H7 (cell line): ENCODE data around the gene TNRC6B. TPM values are rescaled to one million over a fixed set of nuclear protein-coding genes. Genes with fewer than 3 reads are reported as not detected.
"Not testable (repeated sequence)": the region's sequence is repeated elsewhere in the genome, so short reads cannot be mapped to it uniquely, and the experiment has no call there.

Source experiments
- DNase-seq: peaks from one replicate; pipeline ENCODE4 v3.0.0; 2012
- H3K27me3 ChIP-seq: 2 replicates; pipeline ENCODE4 v1.6.0; 2011; ENCODE audit warnings: mild to moderate bottlenecking, low read length; ENCODE audit not compliant: control insufficient read depth, insufficient read depth
- H3K36me3 ChIP-seq: replicated peaks from 2 replicates; pipeline ENCODE4 v1.5.1; 2011; ENCODE audit warnings: low read length; ENCODE audit not compliant: control insufficient read depth, insufficient read depth
- H3K4me3 ChIP-seq: 2 replicates; pipeline ENCODE4 v1.5.1; 2011; ENCODE audit warnings: low read depth, mild to moderate bottlenecking, control low read depth, low read length, moderate library complexity; ENCODE audit not compliant: insufficient read depth
- total RNA-seq: library from RNA; depleted of rRNA; stranded (reverse); fragments of >200 nt; shearing (Covaris generic); gene quantifications from 2 replicates; pipeline ENCODE4 v1.2.3, GENCODE V29; 2014

The TNRC6B gene
- total RNA-seq, 1 experiment from 2014 or later: 13.0 TPM

DNA sequence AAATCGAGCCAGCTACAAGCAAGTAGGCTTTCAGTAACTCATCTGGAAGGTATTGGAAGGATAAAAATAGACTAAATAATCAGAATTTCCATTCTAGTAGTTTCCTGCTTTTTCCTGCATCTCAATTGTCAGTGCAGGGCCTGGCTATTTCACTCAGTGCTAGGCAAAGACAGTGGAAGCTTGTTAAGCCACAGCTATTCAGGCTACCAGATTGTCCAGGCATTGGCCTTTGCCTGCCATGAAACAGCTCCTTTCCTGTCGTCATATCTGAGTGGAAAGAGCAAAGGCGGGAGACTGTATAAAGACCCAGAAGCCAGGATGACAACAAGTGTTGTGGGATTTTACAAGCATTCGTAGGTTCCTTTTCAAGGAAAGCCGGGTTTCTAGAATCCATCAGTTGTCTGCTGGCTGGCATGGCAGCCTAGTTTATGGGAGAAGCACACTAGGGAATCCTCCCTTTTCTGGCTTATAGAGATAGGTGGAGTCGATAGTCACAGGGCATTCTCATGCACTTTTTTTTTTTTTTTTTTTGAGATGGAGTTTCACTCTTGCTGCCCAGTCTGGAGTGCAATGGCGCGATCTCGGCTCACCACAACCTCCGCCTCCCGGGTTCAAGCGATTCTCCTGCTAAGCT lies 2.0 kb upstream of the TNRC6B start:
- no peaks in the 10 kb centered on the region for H3K36me3 ChIP-seq
- H3K27me3 ChIP-seq: no peaks in the 10 kb centered on the region
- H3K4me3 ChIP-seq: no peak overlapping the region
- DNase-seq: no peak

DNA sequence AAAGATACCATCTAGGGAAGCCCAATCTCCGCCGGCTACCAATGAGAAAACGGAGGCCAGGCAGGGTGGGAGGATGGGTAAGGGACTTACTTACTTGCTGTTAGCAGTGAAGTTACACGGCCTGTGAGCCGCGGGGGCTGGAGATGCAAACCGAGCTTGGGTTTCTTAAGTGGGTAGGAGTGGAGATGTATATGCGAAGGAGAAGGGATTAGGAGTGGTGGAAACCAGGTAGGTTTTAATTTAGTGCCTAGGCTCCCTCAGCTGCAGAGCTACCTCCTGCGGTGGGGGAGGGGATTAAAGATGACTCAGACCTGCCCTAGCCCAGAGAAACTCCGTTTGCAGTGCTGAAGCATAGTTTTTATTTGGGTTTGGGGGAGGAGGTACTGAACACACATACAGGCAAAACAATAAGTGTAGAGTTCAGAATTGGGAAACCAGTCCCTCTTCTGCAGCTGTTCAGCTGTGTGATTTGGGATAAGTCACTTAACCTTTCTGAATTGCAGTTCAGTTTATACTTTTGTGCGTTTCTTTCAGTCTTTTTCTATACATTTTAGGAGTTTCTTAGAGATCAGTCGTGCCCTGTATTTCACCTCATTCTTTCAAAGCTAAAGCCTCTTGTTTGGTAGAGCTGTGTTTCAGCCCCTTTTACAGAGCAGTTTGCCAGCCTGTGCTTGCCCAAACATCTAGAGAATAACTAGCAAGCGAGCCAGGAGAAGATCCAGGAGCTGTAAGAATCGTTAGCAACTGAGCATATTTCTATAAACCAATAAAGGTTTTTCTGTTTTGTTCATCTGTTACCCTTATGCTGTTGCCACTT lies 596 bp upstream of the TNRC6B start:
- H3K36me3 ChIP-seq: no peaks in the 10 kb centered on the region
- peak overlapping the region; percentile 38 for H3K4me3 ChIP-seq
- H3K27me3 ChIP-seq: no peaks in the 10 kb centered on the region
- no peak for DNase-seq

DNA sequence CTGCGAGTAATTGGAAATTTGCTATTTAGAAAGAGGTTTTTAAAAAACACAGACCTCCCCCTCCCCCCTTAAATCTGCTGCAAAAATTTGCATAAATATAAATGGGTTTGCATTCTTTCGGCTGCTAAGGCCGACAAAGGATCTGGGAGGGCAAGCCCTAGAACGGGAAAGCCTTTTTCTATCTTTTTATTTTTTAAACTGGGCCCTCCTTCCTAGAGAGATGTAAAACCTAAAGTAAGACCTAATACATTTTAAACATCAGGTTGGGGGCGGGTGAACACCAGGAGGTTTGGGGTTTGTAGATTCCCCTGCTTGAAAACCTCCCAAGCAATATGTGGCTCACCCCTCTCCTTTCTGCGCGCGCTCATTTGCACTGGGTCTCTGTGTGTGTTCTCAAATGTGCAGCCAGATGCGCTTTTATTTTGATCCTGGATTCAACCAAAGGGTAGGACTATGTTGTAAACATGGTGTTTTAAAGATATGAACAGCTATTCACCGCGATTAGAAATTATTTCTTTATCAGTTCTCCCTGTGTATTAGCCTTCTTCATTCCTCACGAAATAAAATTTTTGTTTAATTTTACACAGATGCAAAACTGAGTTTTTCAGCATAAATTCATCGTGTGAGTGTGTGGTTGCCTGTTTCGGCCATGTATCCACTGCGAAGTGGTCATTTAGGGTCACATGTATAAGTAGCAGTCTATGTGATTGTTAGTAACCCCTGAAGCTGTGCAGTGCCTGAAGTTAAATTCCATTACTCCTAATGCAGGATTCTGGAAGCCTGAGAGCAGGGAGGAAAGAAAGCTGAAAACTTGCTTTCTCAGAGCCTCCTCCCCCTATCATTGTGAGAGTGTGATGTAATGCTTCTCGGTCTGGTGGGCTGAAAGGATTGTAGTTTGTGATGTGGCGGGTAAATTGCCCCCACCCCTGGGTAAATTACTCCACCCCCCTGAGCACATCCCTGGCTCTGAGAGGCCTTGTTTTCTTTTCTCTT lies 988 bp downstream of the TNRC6B start:
- no peak for DNase-seq
- H3K4me3 ChIP-seq: peak overlapping the region; percentile 58
- no peaks in the 10 kb centered on the region for H3K27me3 ChIP-seq
- no peaks in the 10 kb centered on the region for H3K36me3 ChIP-seq

DNA sequence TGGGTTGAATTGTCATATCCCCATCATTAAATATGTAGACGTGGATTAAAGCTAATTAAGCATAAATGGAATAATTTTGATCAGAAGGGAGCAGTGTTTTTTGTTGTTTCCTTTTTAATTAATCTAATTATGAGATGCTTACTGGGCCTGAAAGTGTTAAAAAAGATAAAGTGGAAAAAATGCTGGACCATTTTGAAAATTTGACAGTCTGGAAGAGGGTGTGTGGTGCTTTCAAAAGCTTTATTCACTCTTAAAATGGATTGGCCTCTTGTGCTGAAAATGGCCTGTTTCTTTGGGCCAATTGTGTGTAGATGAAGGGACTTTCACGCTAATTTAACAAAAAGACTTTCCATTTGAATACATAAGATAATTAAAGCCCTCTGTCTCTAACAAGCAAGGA lies 1.8 kb downstream of the TNRC6B start:
- Histone ChIP-seq H3K36me3 (no peaks in the 10 kb centered on the region), H3K27me3 (no peaks in the 10 kb centered on the region), H3K4me3 (peak overlapping the region; percentile 58)
- DNase-seq: no peak

DNA sequence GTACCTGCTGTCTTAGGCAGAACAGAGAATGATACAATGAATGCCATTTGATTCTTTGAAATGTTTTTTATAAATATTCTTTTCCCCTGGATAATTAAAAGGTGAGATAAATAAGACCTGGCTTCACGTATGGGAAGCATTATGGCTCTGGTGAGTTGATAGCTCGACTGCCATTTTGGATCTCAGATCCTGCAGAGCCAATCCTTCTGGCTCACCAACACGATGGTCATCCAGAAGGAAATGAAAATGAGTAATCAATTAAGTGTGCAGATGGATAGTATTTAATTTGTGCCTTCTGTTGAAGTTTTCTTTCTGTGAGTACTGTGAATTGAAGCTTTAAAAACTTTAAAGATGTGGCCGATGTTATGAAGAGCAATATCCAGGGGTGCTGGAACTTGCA lies 2.7 kb downstream of the TNRC6B start:
- H3K4me3 ChIP-seq: no peak overlapping the region
- H3K27me3 ChIP-seq: no peaks in the 10 kb centered on the region
- H3K36me3 ChIP-seq: no peaks in the 10 kb centered on the region
- DNase-seq: no peak

DNA sequence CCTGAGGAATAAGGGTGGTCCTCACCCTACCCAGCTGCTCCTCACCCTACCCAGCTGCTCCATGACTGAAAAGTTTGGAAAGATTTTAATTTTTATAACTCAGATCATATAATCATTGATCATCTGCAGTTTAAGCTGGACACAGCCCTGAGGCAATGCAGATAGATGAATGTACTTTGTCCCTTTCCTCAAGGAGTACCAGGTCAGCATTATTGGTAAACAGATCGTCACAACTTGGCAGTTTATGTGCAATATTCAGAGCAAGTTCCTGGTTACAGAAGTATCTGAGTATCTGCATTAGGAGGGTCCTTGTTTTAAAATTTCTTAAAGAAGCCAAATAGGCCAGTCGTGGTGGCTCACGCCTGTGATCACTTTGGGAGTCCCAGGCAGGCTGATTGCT lies 3.6 kb downstream of the TNRC6B start:
- no peaks in the 10 kb centered on the region for H3K27me3 ChIP-seq
- DNase-seq: no peak
- no peak overlapping the region for H3K4me3 ChIP-seq
- no peaks in the 10 kb centered on the region for H3K36me3 ChIP-seq

DNA sequence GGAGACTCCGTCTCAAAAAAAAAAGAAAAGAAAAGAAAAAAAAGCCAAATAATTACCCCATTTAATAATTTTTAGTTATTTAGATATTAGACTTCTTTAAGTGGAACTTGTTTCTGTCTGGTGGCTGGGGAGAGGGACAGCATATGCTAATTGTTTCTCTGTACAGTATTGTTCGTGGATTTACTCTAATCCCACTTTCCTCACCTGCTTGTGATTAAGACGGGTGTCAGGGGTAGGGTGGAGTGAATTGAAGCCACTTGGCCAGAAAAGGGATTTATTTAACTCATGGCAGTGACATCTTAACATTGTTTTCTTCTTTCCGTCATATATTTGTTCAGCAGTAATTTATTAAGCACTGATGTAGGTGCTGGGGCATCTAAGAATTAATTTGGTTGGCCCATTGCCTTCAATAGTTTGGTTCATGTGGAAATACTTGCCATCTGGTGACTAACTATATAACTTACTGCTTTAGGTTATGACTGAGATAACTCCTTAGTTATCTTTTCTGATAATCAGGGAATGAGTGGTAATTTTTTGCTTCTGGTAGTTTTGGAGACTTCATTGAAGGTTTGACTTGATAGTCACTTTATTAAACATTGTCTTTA lies 4.6 kb downstream of the TNRC6B start:
- H3K4me3 ChIP-seq: no peak overlapping the region
- no peak for DNase-seq
- no peaks in the 10 kb centered on the region for H3K36me3 ChIP-seq
- no peaks in the 10 kb centered on the region for H3K27me3 ChIP-seq

DNA sequence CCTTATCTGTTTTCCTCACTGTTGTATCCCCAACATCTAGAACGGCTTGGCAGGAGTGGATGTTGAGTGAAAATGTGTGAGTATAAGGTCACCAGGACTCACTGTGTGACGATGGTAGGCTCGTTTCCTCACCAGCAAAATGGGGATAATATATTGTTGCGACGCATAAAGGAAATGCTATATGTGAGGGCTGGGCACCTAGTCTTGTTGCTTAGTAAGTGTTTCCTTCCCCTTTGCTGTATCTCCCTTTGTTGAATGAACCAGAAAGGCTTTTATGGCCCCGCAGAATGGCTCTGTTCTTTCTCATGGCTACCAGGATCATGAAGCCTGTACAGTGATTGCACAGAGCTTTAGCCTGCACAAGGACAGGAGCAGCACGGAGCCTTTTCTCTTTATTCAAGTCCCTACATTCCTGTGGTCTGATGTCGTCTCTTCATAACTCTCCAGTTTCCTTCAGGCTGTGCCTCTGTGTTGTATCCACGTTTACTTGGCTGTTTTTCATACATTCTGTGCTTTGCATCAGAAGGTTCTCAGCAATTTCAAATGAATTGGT lies 5.4 kb downstream of the TNRC6B start:
- Histone ChIP-seq H3K4me3 (no peak overlapping the region), H3K36me3 (no peaks in the 10 kb centered on the region), H3K27me3 (no peaks in the 10 kb centered on the region)
- DNase-seq: no peak

DNA sequence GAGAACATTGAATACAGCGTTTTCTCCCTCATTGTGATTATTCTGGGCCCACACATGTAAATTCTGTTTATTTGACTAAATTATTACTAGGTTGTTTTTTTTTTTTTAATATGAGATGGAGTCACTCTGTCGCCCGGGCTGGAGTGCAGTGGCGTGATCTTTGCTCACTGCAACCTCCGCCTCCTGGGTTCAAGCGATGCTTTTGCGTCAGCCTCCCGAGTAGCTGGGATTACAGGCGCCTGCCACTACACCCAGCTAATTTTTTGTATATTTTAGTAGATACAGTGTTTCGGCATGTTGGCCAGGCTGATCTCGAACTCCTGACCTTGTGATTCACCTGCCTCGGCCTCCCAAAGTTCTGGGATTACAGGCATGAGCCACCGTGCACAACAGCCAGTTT lies 5.9 kb downstream of the TNRC6B start:
- not testable (repeated sequence) for H3K36me3 ChIP-seq, H3K27me3 ChIP-seq, H3K4me3 ChIP-seq, DNase-seq

DNA sequence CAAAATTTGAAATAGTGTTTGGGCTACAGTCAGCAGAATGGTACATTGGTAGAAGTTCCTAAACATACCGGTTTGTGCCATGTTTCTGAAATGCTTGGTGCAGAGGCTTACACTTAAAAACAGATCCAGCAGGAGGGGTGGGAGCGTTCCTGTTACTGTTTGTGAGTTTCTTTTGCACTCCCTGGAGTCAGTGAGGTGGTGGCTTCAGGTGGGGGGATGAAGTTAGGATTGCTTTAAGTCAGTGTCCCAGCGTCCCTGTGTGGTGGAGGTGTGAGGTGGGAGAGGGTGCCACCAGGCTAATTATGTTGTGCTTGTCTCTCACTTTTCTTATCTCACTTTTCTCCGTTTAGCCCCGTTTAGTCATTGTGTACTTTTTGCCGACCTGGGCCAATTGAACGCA lies 9.7 kb downstream of the TNRC6B start:
- Histone ChIP-seq H3K4me3 (no peak overlapping the region), H3K36me3 (no peaks in the 10 kb centered on the region), H3K27me3 (no peaks in the 10 kb centered on the region)
- no peak for DNase-seq

DNA sequence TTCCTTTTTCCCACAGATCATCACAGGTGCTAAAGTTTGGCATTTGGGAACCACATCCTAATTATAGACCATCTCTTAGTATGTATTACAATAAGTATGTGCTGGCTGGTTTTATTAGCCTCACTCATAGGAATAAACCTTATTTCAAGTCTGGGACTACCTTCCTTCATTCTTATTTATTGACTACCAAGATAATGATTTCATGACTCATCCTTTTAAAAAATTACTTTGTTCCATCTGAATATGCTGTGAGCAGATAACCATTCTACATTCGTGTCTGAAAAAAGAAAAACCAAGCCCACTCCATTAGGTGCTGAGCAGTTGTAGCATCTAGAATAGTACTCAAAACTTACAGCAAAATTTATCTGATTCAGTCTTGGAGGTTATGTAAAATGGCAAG lies 12.3 kb downstream of the TNRC6B start:
- no peak for DNase-seq
- Histone ChIP-seq H3K27me3 (no peaks in the 10 kb centered on the region), H3K36me3 (no peaks in the 10 kb centered on the region), H3K4me3 (no peak overlapping the region)

DNA sequence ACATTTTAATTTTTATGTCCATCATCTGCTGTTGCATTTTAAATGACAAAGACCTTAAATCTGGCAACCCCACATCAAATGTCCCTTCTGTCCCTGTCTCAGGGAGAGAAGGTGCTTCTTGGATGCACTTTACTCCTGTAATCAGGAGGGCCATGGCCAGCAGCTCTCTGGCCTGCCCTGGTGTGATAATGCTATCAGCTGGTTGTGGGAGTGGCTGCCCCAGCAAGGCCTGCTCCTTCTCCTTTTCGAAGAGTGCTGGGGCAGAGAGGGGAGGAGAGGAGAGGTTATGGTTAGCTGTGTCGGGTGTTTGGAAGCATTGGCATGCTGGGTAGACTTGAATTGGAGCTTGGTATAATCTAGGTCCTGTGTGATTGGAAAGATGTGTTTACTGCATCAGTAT lies 12.8 kb downstream of the TNRC6B start:
- Histone ChIP-seq H3K27me3 (no peaks in the 10 kb centered on the region), H3K4me3 (no peak overlapping the region), H3K36me3 (no peaks in the 10 kb centered on the region; the same call in 1 of the 2 replicates)
- DNase-seq: no peak

DNA sequence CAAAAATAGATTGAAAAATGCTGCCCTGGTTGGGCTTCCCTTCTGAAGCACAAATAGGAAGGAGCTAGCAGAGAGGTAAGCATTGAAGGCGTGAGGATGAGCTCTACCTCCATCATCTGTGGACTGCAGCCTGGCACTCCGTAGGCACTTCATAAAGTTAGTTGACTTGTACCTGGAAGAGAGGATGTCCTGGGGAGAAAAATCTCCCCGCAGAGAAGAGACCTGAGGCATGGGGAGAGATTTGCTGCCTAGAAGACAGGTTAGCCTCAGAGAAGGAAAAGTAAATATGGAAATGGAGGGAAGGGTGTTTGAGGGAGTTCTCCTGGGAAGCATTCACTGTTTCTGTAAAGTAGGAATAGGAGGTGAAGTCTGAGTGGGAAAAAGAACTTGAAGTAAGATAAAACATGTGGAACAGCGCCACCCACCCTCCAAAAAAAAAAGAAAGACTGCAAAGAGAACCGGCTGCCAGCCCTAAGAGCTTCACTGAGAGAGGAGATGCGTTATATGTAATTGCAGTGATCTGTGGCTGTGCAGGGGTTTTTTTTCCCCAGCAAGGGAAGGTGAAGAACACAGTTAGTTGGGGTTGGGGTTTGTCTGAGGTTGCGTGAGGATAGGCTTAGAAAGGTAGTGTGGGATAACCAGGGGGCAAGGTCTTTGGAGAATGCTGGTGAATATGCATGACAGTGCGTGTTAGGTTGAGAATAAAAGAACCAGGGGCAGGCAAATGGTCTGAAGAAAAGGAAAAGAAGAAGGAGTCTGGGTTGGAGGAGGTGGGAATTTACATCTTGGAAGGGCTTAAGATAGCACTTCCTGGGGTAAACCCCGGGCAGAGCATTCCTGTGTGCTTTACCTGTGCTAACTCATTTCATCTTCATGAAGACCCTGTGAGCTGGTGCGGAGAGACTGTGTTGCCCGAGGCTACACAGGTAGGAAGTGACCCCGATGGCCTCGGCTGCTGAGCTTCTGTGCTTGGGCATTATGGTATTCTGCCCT lies 16.0 kb downstream of the TNRC6B start:
- no peaks in the 10 kb centered on the region; the same call in 1 of the 2 replicates for H3K36me3 ChIP-seq
- no peak for DNase-seq
- H3K27me3 ChIP-seq: no peaks in the 10 kb centered on the region
- H3K4me3 ChIP-seq: no peak overlapping the region
